NCI-H82 treated with DMSO at 0.1 percent for 48 hours (cell line): ENCODE data around the gene RHEB.

ENCODE experiments used
- DNase-seq: peaks from one replicate; lab custom pipeline; 2025; ENCODE audit not compliant: unreplicated experiment; lab: John Stamatoyannopoulos, UW

RHEB gene

GRCh38 chr7:151433721-151434400 is 85.8 kb downstream of the RHEB start:
- DNase-seq: no peak

- DNase-seq: no peak
These were observed 86.8 kb downstream of the RHEB start for GRCh38 chr7:151432658-151433521.

- DNase-seq: no peak
These were observed 87.9 kb downstream of the RHEB start for GRCh38 chr7:151431768-151432311.

- DNase-seq: no peak
These were observed 88.4 kb downstream of the RHEB start for GRCh38 chr7:151431281-151431767.

- DNase-seq: no peak
These were observed 89.1 kb downstream of the RHEB start for GRCh38 chr7:151430391-151431205.

- no peak for DNase-seq
These were observed 89.9 kb downstream of the RHEB start for GRCh38 chr7:151429560-151430331.

GRCh38 chr7:151429237-151429559 is 90.5 kb downstream of the RHEB start:
- DNase-seq: no peak

GRCh38 chr7:151428378-151429236 is 91.1 kb downstream of the RHEB start:
- peak; percentile 90 for DNase-seq

- no peak for DNase-seq
These were observed 91.9 kb downstream of the RHEB start for GRCh38 chr7:151427705-151428377.

GRCh38 chr7:151426904-151427704 is 92.6 kb downstream of the RHEB start:
- no peak for DNase-seq

- DNase-seq: no peak
These were observed 93.2 kb downstream of the RHEB start for GRCh38 chr7:151426441-151426903.

- peak; percentile 62 for DNase-seq
These were observed 93.8 kb downstream of the RHEB start for GRCh38 chr7:151425670-151426440.

- DNase-seq: no peak
These were observed 94.9 kb downstream of the RHEB start for GRCh38 chr7:151424799-151425198.

GRCh38 chr7:151423936-151424335 is 95.8 kb downstream of the RHEB start:
- peak; percentile 71 for DNase-seq

GRCh38 chr7:151423226-151423625 is 96.5 kb downstream of the RHEB start:
- DNase-seq: no peak

GRCh38 chr7:151422212-151422611 is 97.5 kb downstream of the RHEB start:
- DNase-seq: no peak

- DNase-seq: no peak
These were observed 99.6 kb downstream of the RHEB start for GRCh38 chr7:151420144-151420543.
